DMS53 (cell line): ENCODE results near the gene SPG7.

Source experiments
- DNase-seq: peaks from one replicate; lab custom pipeline; 2025; lab: John Stamatoyannopoulos, UW

Gene SPG7

DNA sequence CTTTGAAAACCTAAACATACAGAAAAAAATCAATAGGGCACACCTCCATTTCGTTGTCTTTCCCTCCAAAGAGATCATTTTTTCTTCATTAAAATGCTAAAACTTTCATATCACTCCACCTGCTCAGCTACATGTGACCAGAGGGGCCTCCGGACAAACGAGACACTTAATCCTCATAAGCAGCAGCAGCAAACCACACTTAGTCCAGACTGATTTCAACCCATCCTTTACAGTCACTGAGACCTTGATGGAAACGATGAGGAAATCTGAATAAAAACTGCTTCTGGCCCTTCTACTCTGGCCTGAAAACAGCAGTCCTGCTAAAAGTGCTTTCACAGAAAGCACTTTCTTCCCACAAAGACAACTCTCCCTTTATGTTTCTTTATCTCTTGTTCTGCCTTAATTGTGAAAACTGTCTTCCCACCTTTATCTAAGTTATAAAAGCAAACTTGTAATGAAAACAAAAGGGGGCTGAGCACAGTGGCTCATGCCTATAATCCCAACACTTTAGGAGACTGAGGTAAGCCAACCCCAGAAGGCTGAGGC, 22.4 kb upstream of the SPG7 start:
- no peak for DNase-seq

DNA sequence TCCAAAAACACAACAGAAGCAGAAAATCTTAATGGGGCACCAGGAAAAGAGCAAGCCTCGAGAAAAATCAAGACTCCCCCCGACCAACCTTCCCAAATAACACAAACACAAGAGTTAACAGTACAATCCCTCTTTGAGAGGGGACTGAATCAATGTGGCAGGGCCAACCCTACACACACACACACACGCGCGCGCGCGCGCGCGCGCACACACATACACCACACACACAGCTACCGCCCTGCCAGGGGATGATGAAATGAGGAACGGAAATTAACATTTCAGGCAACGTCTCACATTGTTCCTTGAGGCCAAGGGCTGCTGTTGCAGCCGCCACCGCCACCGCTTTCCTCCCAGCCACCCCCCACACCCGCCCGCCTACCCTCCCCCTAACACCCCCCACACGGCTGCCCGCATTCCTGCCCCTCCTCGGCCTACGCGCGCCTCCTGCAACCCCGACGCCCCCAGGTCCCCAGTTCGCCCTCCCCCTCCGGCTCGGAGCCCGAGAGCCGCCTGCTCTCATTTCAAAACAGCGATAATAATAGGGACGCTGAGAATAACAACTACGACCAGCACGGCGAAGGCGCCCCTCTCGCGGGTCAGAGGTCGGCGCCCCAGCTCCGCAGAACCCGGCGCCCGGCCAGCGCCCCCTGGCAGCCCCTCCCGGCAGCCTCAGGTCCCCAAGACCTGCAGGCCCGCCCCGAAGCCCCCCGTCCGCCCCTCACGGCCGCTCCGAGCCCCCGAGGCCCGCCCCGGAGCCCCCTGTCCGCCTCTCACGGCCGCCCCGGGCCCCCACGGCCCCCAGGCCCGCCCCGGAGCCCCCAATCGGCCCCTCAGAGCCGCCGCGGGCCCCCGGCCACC, 18.9 kb upstream of the SPG7 start:
- DNase-seq, result peak; percentile 84

DNA sequence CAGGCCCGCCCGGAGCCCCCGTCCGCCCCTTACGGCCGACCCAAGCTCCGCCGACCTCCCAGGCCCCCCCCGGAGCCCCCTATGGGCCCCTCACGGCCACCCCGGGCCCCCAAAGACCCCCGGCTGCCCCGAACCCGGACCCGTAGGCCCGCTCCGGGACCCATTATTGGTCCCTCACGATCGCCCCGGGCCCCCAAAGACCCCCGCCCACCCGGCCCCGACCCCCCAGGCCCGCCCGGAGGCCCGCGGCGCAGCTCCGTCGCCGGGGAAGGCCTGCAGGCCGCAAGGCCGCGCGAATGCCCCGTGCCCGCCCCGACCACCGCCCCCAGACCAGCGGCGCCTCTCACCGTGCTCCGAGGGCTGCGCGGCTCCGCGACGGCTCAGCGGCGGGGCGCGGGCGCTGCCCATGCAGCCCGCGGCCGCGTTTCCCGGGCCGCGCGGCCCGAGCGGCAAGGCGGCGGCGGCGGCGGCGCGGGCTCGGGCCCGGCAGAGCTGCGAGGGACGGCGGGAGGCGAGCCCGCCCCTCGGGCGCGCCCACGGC, 18.2 kb upstream of the SPG7 start:
- no peak for DNase-seq

DNA sequence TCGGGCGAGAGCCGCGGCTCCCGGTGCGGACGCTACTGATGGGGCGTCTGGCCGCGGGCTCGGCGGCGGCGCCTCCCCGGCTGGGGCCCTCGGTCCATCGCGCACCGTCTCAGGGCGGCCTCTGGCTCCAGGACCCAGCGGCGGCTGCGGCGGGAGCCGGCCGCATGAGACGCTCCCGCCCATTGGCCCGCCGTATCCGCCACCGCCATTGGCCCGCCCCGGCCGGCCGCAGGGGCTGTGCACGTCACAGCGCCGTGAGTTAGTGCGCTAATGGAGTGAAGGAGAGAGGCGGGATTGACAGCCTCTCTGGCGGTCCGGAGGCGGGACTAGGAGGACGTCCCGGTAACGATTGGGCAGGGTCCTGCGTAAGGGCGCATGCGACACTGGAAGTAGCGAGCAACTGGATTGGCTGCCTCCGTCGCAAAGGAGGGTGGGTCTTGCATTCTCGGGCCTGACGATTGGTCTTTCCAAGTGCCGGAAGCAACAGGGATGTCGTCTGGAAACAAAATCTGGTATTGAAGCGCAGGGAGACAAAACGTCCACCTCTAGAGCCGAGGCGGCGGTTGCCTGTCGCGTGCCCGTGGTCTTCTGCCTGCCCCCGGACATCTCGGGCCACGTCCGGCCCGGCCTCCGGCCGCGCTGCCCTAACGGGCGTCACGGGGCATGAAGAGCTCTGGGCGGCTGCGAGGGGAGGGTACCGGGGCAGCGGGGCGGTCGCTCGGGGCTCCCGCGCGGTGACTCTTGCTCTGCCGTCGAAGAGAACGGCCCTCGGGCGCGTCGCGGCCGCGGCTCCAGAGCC, 17.6 kb upstream of the SPG7 start, which contains the start of gene ANKRD11:
Gene ANKRD11, minus strand, starts transcription at position 123 of the 799 bp plus-strand sequence. CDS start 173,542 bp downstream, outside the sequence.
- DNase-seq, result peak; percentile 99

DNA sequence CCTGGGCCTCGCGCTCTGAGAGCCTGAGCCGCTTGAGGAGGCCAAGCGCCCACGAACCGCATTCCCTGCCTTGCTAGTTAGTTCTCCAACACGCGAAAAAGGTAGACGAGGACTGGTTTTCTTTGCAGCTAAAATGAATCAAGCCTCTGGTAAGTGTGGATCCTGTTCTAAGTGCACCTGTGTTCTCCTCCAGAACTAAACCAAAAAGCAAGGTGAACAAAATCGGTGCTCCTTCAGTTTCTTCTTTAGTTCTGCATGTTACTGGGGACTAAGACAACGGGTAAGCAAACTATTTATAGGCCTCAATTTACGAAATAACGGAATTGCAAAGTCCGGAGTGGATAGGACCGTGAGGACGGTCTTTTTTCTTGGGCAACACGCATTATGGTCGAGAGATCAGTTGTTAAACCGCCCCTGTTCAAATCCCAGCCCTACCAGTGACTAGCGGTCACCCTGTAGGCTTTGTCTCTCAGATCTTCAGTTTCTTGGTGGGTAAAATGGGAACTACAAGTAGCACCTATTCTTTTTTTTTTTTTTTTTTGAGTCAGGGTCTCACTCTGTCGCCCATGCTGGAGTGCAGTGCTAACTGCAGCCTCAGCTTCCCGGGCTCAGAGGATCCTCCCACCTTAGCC, 16.8 kb upstream of the SPG7 start:
- peak; percentile 46 for DNase-seq

DNA sequence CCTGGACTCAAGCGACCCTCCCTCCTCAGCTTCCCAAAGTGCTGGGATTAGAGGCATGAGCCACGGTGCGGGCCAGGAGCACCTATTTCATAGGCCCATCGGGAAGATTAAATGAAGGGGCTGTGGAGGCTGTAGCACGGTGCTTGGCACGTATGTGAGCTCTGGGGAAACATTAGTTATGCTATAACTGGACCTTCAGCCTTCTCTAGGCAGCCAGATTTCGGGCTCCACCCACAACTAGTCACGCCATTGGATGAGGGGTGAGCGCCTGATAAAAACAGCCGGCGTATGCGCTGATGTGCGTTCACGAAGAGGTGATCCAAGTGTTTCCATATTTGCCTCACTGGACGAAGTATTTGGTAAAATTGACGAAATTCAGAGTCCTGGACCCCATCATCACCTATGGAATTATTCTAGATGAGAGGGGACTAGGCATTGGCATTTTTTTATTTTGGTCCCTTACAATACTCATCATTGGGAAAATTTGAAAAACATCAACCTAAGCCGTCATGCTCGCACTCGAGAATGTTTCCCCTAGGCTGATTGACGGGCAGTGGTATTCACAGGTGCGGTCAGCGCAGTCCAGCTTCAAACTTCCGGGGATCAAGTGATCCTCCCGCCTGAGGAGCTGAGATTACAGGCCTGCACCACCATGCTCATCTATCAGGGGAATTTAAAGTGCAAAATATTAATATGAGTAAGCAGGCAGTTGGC, 16.1 kb upstream of the SPG7 start:
- DNase-seq, result no peak

DNA sequence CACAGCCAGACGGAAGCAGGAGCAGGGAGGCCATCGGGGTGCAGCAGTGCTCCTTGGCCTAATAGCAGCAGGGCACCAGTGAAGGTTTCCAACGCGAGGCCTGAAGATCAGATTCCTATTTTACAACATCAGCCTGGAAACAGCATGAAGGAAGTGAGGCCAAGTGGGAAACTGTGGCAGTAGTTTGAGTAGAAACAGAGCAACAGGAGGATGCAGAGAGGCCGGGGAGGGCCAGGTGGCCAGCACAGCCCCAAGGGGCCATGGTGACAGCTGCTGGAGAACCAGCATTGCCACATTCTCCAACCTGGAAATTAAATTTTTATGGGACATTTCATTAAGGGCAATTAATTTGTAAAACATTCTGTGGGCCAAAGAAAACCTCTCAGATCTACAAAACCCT, 14.4 kb upstream of the SPG7 start:
- DNase-seq, result no peak

DNA sequence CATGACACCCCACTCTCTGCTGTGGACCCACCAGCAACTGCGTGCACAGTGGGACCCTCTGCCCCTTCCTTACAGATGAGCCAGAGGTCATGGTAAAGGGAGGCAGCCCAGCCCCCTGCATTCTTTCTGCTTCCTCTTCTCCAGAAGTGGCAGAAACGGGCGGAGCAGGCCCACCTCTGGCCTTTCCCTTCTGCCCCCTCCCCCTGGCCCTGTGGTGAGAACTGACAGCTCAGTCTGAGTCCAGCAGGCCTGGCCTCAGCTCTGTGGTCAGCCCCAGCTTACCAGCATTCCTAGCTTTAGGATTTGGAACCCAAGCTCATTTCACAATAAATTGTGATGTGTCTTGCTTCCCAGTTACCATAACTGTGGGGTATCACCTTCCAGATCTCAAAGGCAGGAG, 13.1 kb upstream of the SPG7 start:
- DNase-seq, result no peak

DNA sequence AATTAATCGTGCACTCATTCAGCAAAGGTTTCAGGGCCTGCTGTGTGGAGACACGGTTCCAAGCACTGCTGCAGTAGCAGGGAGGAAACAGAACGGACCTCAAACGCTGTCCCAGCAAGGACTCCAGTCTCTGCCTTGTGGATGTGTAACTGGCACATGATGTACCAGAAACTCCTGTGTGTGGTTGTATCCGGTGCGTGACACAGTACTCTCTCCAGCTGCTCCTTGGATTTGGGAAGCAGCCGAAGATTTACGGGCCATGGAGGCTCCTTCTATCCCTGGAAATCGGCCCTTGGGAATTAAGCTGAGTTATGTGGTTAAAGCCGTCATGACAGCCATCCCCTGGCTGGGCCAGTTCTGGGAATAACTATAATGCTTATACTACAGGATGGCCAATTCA, 9.4 kb upstream of the SPG7 start:
- DNase-seq, result no peak

DNA sequence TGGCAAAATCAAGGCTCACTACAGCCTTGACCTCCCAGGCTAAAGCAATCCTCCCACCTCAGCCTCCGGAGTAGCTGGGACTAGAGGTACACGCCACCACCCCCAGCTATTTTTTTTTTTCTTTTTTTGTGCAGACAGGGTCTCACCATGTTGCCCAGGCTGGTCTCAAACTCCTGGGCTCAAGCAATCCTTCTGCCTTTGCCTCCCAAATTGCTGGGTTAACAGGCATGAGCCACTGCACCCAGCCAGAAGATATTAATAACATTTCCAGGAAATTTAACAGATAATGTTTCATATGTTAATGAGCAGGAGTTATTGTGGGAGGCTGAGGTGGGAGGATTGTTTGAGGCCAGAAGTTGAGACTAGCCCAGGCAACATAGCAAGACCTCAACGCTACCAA, 8.4 kb upstream of the SPG7 start:
- DNase-seq, result no peak

DNA sequence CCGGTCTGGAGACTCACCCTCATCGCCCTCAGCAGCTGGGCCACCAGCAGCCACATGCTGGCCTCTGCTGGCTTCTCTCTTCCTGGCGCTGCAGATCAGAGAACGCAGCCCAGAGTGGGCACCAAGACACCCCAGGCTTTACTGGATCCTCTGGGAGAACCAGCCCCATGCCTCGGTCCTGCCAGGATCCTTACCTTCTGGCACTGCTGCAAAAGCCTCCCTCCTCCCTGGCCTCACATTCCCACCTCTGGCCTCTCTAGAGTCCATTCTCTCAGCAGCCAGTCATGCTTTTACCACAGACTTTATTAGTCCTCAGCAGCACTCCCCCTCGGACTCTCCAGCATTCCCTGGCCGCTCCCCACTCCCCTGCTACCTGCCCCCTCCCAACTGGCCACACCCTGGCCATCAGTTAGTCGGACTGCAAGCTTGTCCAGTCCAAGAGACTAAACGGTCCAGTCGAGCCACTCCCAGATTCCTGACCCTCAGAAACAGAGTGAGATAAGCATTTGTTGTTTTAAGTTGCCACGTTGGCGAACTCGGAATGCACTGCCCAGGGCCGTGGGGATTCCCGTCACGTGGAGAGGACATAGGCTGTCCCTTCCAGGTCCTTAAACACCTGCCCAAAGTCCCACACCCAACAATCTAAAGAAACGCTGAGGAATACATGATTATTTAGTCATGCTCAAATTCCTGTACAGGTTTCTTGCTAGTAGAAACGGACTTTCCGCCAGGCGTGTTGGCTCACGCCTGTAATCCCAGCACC, 5.9 kb upstream of the SPG7 start:
- peak; percentile 64 for DNase-seq

DNA sequence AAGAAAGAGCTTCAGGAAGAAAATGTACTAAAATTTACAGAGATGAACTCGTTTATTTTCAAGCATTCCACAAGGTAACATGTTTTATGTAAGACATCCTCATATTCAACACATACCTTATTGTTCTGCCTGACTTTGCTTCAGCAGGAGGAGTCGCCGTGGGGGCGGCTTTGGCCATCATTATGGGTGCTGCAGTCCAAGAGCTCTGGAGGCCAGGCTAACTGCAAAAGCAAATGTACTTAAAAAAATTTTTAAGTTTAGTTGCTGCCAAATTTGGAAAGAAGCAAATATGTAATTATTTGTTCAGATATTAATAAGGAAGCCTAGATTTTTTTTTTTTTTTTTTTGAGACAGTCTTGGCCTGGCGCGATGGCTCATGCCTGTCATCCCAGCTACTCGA, 4.1 kb upstream of the SPG7 start:
- no peak for DNase-seq

DNA sequence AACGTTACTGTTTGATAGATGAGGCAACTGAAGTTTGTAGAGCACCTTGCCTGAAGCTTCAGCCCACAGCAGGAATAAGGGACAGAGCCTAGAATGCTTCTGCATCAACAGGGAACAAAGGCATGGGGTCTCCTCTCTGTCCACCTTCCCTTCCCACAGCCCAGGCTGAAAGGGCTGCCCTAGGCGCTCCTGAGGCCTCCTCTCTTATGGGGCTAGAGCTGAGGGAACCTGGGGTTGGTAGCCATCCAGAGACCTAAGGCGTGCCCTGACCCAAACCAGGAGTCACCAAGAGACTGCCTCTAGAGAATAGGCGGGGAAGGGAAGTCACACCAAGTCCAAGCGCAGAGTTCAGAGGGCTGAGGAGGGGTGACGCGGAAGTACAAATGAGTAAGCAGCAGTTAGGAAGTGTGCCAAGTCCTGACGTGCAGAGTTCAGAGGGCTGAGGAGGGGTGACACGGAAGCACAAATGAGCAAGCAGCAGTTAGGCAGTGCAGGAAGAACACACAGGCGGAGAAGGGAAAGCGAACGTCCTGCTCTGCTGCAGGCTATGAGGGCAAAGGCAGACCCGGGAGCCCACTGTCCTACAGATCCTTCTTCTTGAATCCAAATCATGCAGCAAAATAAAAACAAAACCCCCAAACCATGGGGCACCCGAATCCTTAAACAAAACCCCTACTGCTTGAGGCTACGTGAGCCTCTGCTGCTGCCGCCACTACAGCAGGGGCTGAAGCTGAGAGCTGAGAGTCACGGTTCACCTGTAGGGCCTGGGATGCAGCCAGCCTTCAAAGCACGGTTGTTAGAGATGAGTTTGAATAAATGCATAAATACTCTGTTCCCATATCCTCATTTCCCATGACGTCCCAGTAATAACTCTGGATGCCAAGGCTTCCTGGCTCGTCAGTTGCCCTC, 2.7 kb upstream of the SPG7 start:
- peak; percentile 69 for DNase-seq

DNA sequence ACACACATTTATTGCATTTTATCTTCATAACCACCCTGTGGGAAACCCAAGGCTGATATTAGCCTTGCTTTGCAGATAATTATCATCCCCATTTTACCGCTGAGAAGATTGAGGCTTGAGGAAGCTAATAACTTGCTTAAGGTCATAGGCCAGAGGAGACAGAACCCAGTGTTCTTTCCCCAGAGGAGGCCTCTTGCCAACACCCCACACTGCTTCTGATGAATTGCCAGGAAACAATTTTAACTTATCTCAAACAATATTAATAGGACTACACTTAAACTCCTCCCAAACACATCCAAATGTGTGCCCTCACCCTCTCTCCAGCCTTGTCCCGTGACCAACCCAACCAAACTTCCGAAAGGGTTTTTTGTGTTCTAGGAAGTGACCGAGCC, 2.1 kb upstream of the SPG7 start:
- DNase-seq, result no peak

DNA sequence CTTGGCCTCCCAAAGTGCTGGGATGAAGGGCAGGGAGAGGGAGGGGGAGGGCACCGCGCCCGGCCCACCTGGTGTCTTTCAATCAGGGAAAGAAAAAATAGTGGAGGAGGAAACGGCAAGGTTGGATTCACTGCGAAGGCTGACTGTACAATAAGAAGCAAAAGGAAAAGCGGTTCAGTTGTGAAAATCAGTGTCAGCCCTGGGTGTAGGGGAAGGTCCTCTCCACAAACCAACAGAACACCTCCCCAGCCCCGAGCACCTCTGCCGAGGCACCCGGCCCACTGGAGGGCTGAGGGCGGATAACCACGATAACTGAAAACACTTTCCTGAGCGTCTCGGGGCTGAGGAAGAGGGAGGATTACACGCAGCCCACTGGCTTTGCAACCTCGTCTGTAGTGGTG, 1.4 kb upstream of the SPG7 start:
- DNase-seq, result no peak

DNA sequence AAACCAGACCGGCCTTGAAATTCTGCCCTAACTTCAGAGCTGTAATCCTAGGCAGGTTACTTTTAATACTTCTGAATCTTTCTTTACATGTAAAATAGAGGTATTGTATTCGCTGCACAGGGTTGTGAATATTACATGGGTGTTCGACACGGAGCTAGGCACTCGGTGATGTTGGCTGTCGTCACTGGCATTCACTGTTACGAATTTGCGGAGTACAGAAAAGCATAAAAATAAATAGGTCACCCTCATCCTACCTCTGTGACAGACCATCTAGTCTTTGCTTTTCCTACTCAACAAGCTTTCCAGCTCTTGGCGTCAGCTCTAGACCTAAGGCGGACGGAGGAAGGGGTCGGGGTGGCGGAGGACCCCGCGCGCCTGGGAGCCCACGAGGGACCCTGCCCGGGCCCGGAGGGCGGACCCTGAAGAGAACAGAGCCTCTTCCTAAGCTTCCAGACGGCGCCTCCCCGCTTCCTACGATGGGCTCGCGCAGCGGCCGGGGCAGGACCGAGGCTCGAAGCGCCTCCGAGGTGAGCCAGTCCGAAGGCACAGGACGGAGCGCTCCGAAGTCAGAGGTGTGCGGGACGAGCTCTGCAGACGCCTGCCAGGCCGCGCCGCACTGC, 879 bp upstream of the SPG7 start:
- DNase-seq, result peak; percentile 72

DNA sequence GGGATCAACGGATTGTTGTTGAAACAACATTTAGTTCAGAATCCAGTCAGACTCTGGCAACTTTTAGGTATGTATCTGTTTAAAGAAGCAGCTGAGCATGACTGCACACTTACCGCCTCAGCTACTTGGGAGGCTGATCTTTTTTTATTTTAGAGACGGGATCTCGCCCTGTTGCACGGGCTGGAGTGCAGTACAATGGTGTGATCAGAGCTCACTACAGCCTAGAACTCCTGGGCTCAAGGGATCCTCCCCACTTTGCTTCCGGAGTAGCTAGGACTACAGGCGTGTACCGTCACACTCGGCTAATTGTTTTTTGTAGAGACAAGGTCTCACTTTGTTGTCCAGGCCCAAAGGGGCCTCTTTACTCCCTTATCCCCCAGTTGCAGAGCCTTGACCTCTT, 2.3 kb downstream of the SPG7 start:
- DNase-seq, result no peak

DNA sequence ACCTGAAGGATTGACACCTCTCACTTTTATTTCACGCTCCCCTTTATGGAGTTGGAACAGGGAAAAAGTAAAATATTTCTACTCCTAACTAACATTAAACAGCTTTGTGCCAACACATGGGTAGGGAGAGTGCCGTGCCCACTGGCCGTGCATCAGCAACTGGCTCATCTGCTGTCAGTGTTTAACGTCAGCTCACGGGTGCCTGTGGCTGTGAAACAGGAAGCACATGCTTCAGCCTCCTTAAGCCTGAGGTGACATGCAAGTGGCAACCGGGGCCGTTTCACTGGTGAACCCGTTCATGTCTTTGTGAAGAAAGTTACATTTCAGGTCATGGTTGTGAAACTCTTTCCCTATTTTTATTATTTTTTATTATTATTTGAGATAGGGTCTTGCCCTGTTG, 3.2 kb downstream of the SPG7 start:
- no peak for DNase-seq

DNA sequence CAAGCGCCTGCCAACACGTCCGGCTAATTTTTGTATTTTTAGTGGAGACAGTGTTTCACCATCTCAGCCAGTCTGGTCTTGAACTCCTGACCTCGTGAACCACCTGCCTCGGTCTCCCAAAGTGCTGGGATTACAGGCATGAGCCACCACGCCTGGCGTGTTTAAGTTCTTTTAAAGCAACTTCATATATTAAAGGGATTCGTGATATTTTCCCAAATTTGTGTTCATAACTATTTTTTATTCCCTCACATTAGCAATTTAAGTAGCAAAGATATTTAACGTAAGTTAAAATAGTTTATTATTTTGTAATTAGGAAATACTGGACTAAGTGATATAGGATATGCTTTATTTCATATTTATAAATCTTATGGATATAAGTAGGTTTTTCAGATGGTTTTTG, 4.2 kb downstream of the SPG7 start:
- DNase-seq, result no peak
